ENCODE results near the gene SBK2.
"Not testable (repeated sequence)": the region's sequence is repeated elsewhere in the genome, so short reads cannot be mapped to it uniquely, and the experiment has no call there.

The SBK2 gene

GRCh38 chr19:55578031-55578760 is 41.3 kb upstream of the SBK2 start:
- no peaks in the 10 kb centered on the region for H3K27me3 ChIP-seq (ENCODE audit: control insufficient read depth, insufficient read depth, low read length)
- no peak overlapping the region for H3K9ac ChIP-seq (ENCODE audit: low read length)
- H3K36me3 ChIP-seq (ENCODE audit: control insufficient read depth, insufficient read depth, low read length): no peaks in the 10 kb centered on the region
- H3K4me3 ChIP-seq (ENCODE audit: low read length): no peak overlapping the region
- no peaks in the 10 kb centered on the region for H3K4me1 ChIP-seq (ENCODE audit: control insufficient read depth, insufficient read depth, low read length)
- no peak overlapping the region for H3K27ac ChIP-seq (ENCODE audit: low read depth, low read length)

GRCh38 chr19:55576746-55577145 is 39.8 kb upstream of the SBK2 start:
- Histone ChIP-seq H3K36me3 (ENCODE audit: control insufficient read depth, insufficient read depth, low read length) (no peaks in the 10 kb centered on the region), H3K9ac (ENCODE audit: low read length) (no peak overlapping the region), H3K4me1 (ENCODE audit: control insufficient read depth, insufficient read depth, low read length) (no peaks in the 10 kb centered on the region), H3K4me3 (ENCODE audit: low read length) (no peak overlapping the region), H3K27me3 (ENCODE audit: control insufficient read depth, insufficient read depth, low read length) (no peaks in the 10 kb centered on the region), H3K27ac (ENCODE audit: low read depth, low read length) (no peak overlapping the region)

GRCh38 chr19:55573929-55574328 is 37.0 kb upstream of the SBK2 start:
- not testable (repeated sequence) for H3K27ac ChIP-seq (ENCODE audit: low read depth, low read length); H3K9ac ChIP-seq (ENCODE audit: low read length); H3K36me3 ChIP-seq (ENCODE audit: control insufficient read depth, insufficient read depth, low read length); H3K27me3 ChIP-seq (ENCODE audit: control insufficient read depth, insufficient read depth, low read length); H3K4me3 ChIP-seq (ENCODE audit: low read length); H3K4me1 ChIP-seq (ENCODE audit: control insufficient read depth, insufficient read depth, low read length)

- not testable (repeated sequence) for H3K4me3 ChIP-seq (ENCODE audit: low read length); H3K27me3 ChIP-seq (ENCODE audit: control insufficient read depth, insufficient read depth, low read length); H3K9ac ChIP-seq (ENCODE audit: low read length); H3K36me3 ChIP-seq (ENCODE audit: control insufficient read depth, insufficient read depth, low read length); H3K27ac ChIP-seq (ENCODE audit: low read depth, low read length); H3K4me1 ChIP-seq (ENCODE audit: control insufficient read depth, insufficient read depth, low read length)
These were observed 32.5 kb upstream of the SBK2 start for GRCh38 chr19:55569477-55569876.

- Histone ChIP-seq H3K4me3 (ENCODE audit: low read length) (no peak overlapping the region), H3K27ac (ENCODE audit: low read depth, low read length) (no peak overlapping the region), H3K9ac (ENCODE audit: low read length) (no peak overlapping the region), H3K27me3 (ENCODE audit: control insufficient read depth, insufficient read depth, low read length) (peaks cover 3% of the 10 kb centered on the region), H3K4me1 (ENCODE audit: control insufficient read depth, insufficient read depth, low read length) (no peaks in the 10 kb centered on the region), H3K36me3 (ENCODE audit: control insufficient read depth, insufficient read depth, low read length) (no peaks in the 10 kb centered on the region)
These were observed 30.9 kb upstream of the SBK2 start for GRCh38 chr19:55567708-55568328.

- Histone ChIP-seq H3K4me3 (ENCODE audit: low read length) (no peak overlapping the region), H3K36me3 (ENCODE audit: control insufficient read depth, insufficient read depth, low read length) (no peaks in the 10 kb centered on the region), H3K4me1 (ENCODE audit: control insufficient read depth, insufficient read depth, low read length) (no peaks in the 10 kb centered on the region), H3K9ac (ENCODE audit: low read length) (no peak overlapping the region), H3K27ac (ENCODE audit: low read depth, low read length) (no peak overlapping the region), H3K27me3 (ENCODE audit: control insufficient read depth, insufficient read depth, low read length) (peaks cover 3% of the 10 kb centered on the region)
These were observed 29.9 kb upstream of the SBK2 start for GRCh38 chr19:55566823-55567222.

- Histone ChIP-seq H3K27ac (ENCODE audit: low read depth, low read length) (no peak overlapping the region), H3K4me1 (ENCODE audit: control insufficient read depth, insufficient read depth, low read length) (no peaks in the 10 kb centered on the region), H3K36me3 (ENCODE audit: control insufficient read depth, insufficient read depth, low read length) (no peaks in the 10 kb centered on the region), H3K9ac (ENCODE audit: low read length) (no peak overlapping the region), H3K27me3 (ENCODE audit: control insufficient read depth, insufficient read depth, low read length) (peaks cover 6% of the 10 kb centered on the region), H3K4me3 (ENCODE audit: low read length) (no peak overlapping the region)
These were observed 26.3 kb upstream of the SBK2 start for GRCh38 chr19:55563261-55563690.

GRCh38 chr19:55559684-55560083 is 22.8 kb upstream of the SBK2 start:
- Histone ChIP-seq H3K4me1 (ENCODE audit: control insufficient read depth, insufficient read depth, low read length) (no peaks in the 10 kb centered on the region), H3K27ac (ENCODE audit: low read depth, low read length) (no peak overlapping the region), H3K4me3 (ENCODE audit: low read length) (no peak overlapping the region), H3K9ac (ENCODE audit: low read length) (no peak overlapping the region), H3K27me3 (ENCODE audit: control insufficient read depth, insufficient read depth, low read length) (peaks cover 3% of the 10 kb centered on the region), H3K36me3 (ENCODE audit: control insufficient read depth, insufficient read depth, low read length) (no peaks in the 10 kb centered on the region)

- no peaks in the 10 kb centered on the region for H3K36me3 ChIP-seq (ENCODE audit: control insufficient read depth, insufficient read depth, low read length)
- no peak overlapping the region for H3K4me3 ChIP-seq (ENCODE audit: low read length)
- H3K4me1 ChIP-seq (ENCODE audit: control insufficient read depth, insufficient read depth, low read length): no peaks in the 10 kb centered on the region
- no peak overlapping the region for H3K9ac ChIP-seq (ENCODE audit: low read length)
- no peaks in the 10 kb centered on the region for H3K27me3 ChIP-seq (ENCODE audit: control insufficient read depth, insufficient read depth, low read length)
- H3K27ac ChIP-seq (ENCODE audit: low read depth, low read length): no peak overlapping the region
These were observed 17.8 kb upstream of the SBK2 start for GRCh38 chr19:55554741-55555152.

- no peaks in the 10 kb centered on the region for H3K4me1 ChIP-seq (ENCODE audit: control insufficient read depth, insufficient read depth, low read length)
- H3K27me3 ChIP-seq (ENCODE audit: control insufficient read depth, insufficient read depth, low read length): no peaks in the 10 kb centered on the region
- H3K9ac ChIP-seq (ENCODE audit: low read length): no peak overlapping the region
- H3K27ac ChIP-seq (ENCODE audit: low read depth, low read length): no peak overlapping the region
- H3K36me3 ChIP-seq (ENCODE audit: control insufficient read depth, insufficient read depth, low read length): no peaks in the 10 kb centered on the region
- H3K4me3 ChIP-seq (ENCODE audit: low read length): no peak overlapping the region
These were observed 17.4 kb upstream of the SBK2 start for GRCh38 chr19:55554302-55554701.

GRCh38 chr19:55553217-55554182 is 16.6 kb upstream of the SBK2 start:
- no peak overlapping the region for H3K27ac ChIP-seq (ENCODE audit: low read depth, low read length)
- no peaks in the 10 kb centered on the region for H3K36me3 ChIP-seq (ENCODE audit: control insufficient read depth, insufficient read depth, low read length)
- no peaks in the 10 kb centered on the region for H3K27me3 ChIP-seq (ENCODE audit: control insufficient read depth, insufficient read depth, low read length)
- no peaks in the 10 kb centered on the region for H3K4me1 ChIP-seq (ENCODE audit: control insufficient read depth, insufficient read depth, low read length)
- H3K4me3 ChIP-seq (ENCODE audit: low read length): no peak overlapping the region
- H3K9ac ChIP-seq (ENCODE audit: low read length): no peak overlapping the region

GRCh38 chr19:55552620-55553019 is 15.7 kb upstream of the SBK2 start:
- no peak overlapping the region for H3K4me3 ChIP-seq (ENCODE audit: low read length)
- H3K36me3 ChIP-seq (ENCODE audit: control insufficient read depth, insufficient read depth, low read length): no peaks in the 10 kb centered on the region
- H3K9ac ChIP-seq (ENCODE audit: low read length): no peak overlapping the region
- no peaks in the 10 kb centered on the region for H3K27me3 ChIP-seq (ENCODE audit: control insufficient read depth, insufficient read depth, low read length)
- no peaks in the 10 kb centered on the region for H3K4me1 ChIP-seq (ENCODE audit: control insufficient read depth, insufficient read depth, low read length)
- H3K27ac ChIP-seq (ENCODE audit: low read depth, low read length): no peak overlapping the region
